ENCODE data around the gene HAT1.

HAT1 gene

GRCh38 chr2:171941316-171941699 lies 19.0 kb downstream of the HAT1 start:
- Mint-ChIP-seq H3K27ac (no peak overlapping the region), H3K9me3 (no peaks in the 10 kb centered on the region)
- no peak for ATAC-seq (ENCODE audit: low read depth)

GRCh38 chr2:171943869-171944268 lies 21.6 kb downstream of the HAT1 start:
- no peak overlapping the region for H3K27ac Mint-ChIP-seq
- ATAC-seq (ENCODE audit: low read depth) (no peak), DNase-seq (ENCODE audit: low spot score in 2 of 2) (no peak)
- no peaks in the 10 kb centered on the region for H3K9me3 Mint-ChIP-seq
- H3K4me1 Mint-ChIP-seq: peaks cover 5% of the 10 kb centered on the region
- no peak overlapping the region for H3K4me3 Mint-ChIP-seq
- H3K36me3 Mint-ChIP-seq: peaks cover 5% of the 10 kb centered on the region
- H3K27me3 Mint-ChIP-seq: no peaks in the 10 kb centered on the region

More at GRCh38 chr2:171941316-171941699, 19.0 kb downstream of the HAT1 start:
- DNase-seq (ENCODE audit: low spot score in 2 of 2): no peak
- Mint-ChIP-seq H3K4me3 (no peak overlapping the region), H3K27me3 (no peaks in the 10 kb centered on the region), H3K4me1 (peaks cover 12% of the 10 kb centered on the region), H3K36me3 (peaks cover 12% of the 10 kb centered on the region)

- Mint-ChIP-seq H3K4me1 (no peaks in the 10 kb centered on the region), H3K27me3 (no peaks in the 10 kb centered on the region), H3K27ac (no peak overlapping the region), H3K4me3 (no peak overlapping the region), H3K9me3 (no peaks in the 10 kb centered on the region), H3K36me3 (peaks cover 18% of the 10 kb centered on the region)
- ATAC-seq (ENCODE audit: low read depth): no peak
- no peak for DNase-seq (ENCODE audit: low spot score in 2 of 2)
Observed at GRCh38 chr2:171952276-171952675, 30.0 kb downstream of the HAT1 start.

GRCh38 chr2:171952748-171953147 lies 30.5 kb downstream of the HAT1 start:
- peaks cover 18% of the 10 kb centered on the region for H3K36me3 Mint-ChIP-seq
- no peaks in the 10 kb centered on the region for H3K27me3 Mint-ChIP-seq
- ATAC-seq (ENCODE audit: low read depth): no peak
- no peak overlapping the region for H3K27ac Mint-ChIP-seq
- H3K4me1 Mint-ChIP-seq: no peaks in the 10 kb centered on the region
- H3K9me3 Mint-ChIP-seq: no peaks in the 10 kb centered on the region
- no peak for DNase-seq (ENCODE audit: low spot score in 2 of 2)
- H3K4me3 Mint-ChIP-seq: no peak overlapping the region

- Mint-ChIP-seq H3K4me1 (peaks cover 5% of the 10 kb centered on the region), H3K4me3 (no peak overlapping the region), H3K27me3 (no peaks in the 10 kb centered on the region), H3K27ac (no peak overlapping the region), H3K36me3 (peaks cover 21% of the 10 kb centered on the region), H3K9me3 (no peaks in the 10 kb centered on the region)
- ATAC-seq (ENCODE audit: low read depth) (no peak), DNase-seq (ENCODE audit: low spot score in 2 of 2) (no peak)
Observed at GRCh38 chr2:171956135-171956825, 34.0 kb downstream of the HAT1 start.

- H3K27me3 Mint-ChIP-seq: no peaks in the 10 kb centered on the region
- no peak overlapping the region for H3K27ac Mint-ChIP-seq
- ATAC-seq (ENCODE audit: low read depth): no peak
- H3K4me1 Mint-ChIP-seq: peaks cover 5% of the 10 kb centered on the region
- H3K4me3 Mint-ChIP-seq: no peak overlapping the region
- H3K9me3 Mint-ChIP-seq: no peaks in the 10 kb centered on the region
- no peak for DNase-seq (ENCODE audit: low spot score in 2 of 2)
- peaks cover 21% of the 10 kb centered on the region for H3K36me3 Mint-ChIP-seq
Observed at GRCh38 chr2:171957061-171957460, 34.8 kb downstream of the HAT1 start.

GRCh38 chr2:171958475-171958874 lies 36.2 kb downstream of the HAT1 start:
- Mint-ChIP-seq H3K27ac (no peak overlapping the region), H3K36me3 (peaks cover 21% of the 10 kb centered on the region), H3K9me3 (no peaks in the 10 kb centered on the region), H3K4me1 (peaks cover 5% of the 10 kb centered on the region), H3K4me3 (no peak overlapping the region), H3K27me3 (no peaks in the 10 kb centered on the region)
- ATAC-seq (ENCODE audit: low read depth) (no peak), DNase-seq (ENCODE audit: low spot score in 2 of 2) (no peak)

- no peak for ATAC-seq (ENCODE audit: low read depth)
- no peak overlapping the region for H3K4me3 Mint-ChIP-seq
- H3K4me1 Mint-ChIP-seq: peaks cover 5% of the 10 kb centered on the region
- no peak for DNase-seq (ENCODE audit: low spot score in 2 of 2)
- no peaks in the 10 kb centered on the region for H3K9me3 Mint-ChIP-seq
- H3K27ac Mint-ChIP-seq: no peak overlapping the region
- peaks cover 16% of the 10 kb centered on the region for H3K36me3 Mint-ChIP-seq
- H3K27me3 Mint-ChIP-seq: no peaks in the 10 kb centered on the region
Observed at GRCh38 chr2:171959998-171960397, 37.7 kb downstream of the HAT1 start.

GRCh38 chr2:171960570-171960969 lies 38.3 kb downstream of the HAT1 start:
- Mint-ChIP-seq H3K9me3 (no peaks in the 10 kb centered on the region), H3K27me3 (no peaks in the 10 kb centered on the region), H3K4me1 (peaks cover 5% of the 10 kb centered on the region), H3K4me3 (no peak overlapping the region), H3K36me3 (peaks cover 14% of the 10 kb centered on the region), H3K27ac (no peak overlapping the region)
- no peak for ATAC-seq (ENCODE audit: low read depth)
- no peak for DNase-seq (ENCODE audit: low spot score in 2 of 2)

GRCh38 chr2:171963198-171963597 lies 40.9 kb downstream of the HAT1 start:
- H3K27me3 Mint-ChIP-seq: no peaks in the 10 kb centered on the region
- no peak overlapping the region for H3K27ac Mint-ChIP-seq
- peaks cover 21% of the 10 kb centered on the region for H3K36me3 Mint-ChIP-seq
- ATAC-seq (ENCODE audit: low read depth) (no peak), DNase-seq (ENCODE audit: low spot score in 2 of 2) (no peak)
- H3K4me1 Mint-ChIP-seq: peaks cover 5% of the 10 kb centered on the region
- H3K9me3 Mint-ChIP-seq: no peaks in the 10 kb centered on the region
- no peak overlapping the region for H3K4me3 Mint-ChIP-seq

- DNase-seq (ENCODE audit: low spot score in 2 of 2) (no peak), ATAC-seq (ENCODE audit: low read depth) (no peak)
- Mint-ChIP-seq H3K27me3 (no peaks in the 10 kb centered on the region), H3K27ac (no peak overlapping the region), H3K4me1 (peaks cover 5% of the 10 kb centered on the region), H3K9me3 (no peaks in the 10 kb centered on the region), H3K36me3 (peaks cover 19% of the 10 kb centered on the region), H3K4me3 (no peak overlapping the region)
Observed at GRCh38 chr2:171964308-171964707, 42.0 kb downstream of the HAT1 start.

GRCh38 chr2:171965238-171965637 lies 43.0 kb downstream of the HAT1 start:
- H3K27me3 Mint-ChIP-seq: no peaks in the 10 kb centered on the region
- DNase-seq (ENCODE audit: low spot score in 2 of 2) (no peak), ATAC-seq (ENCODE audit: low read depth) (no peak)
- no peak overlapping the region for H3K4me3 Mint-ChIP-seq
- H3K27ac Mint-ChIP-seq: no peak overlapping the region
- no peaks in the 10 kb centered on the region for H3K9me3 Mint-ChIP-seq
- no peaks in the 10 kb centered on the region for H3K4me1 Mint-ChIP-seq
- H3K36me3 Mint-ChIP-seq: peaks cover 19% of the 10 kb centered on the region

GRCh38 chr2:171965661-171966060 lies 43.4 kb downstream of the HAT1 start:
- Mint-ChIP-seq H3K4me1 (no peaks in the 10 kb centered on the region), H3K36me3 (peaks cover 19% of the 10 kb centered on the region), H3K9me3 (no peaks in the 10 kb centered on the region), H3K27ac (no peak overlapping the region), H3K27me3 (no peaks in the 10 kb centered on the region), H3K4me3 (no peak overlapping the region)
- no peak for DNase-seq (ENCODE audit: low spot score in 2 of 2)
- no peak for ATAC-seq (ENCODE audit: low read depth)

GRCh38 chr2:171966235-171966634 lies 44.0 kb downstream of the HAT1 start:
- no peaks in the 10 kb centered on the region for H3K4me1 Mint-ChIP-seq
- H3K36me3 Mint-ChIP-seq: peaks cover 20% of the 10 kb centered on the region
- DNase-seq (ENCODE audit: low spot score in 2 of 2): no peak
- no peaks in the 10 kb centered on the region for H3K27me3 Mint-ChIP-seq
- H3K4me3 Mint-ChIP-seq: no peak overlapping the region
- no peak overlapping the region for H3K27ac Mint-ChIP-seq
- ATAC-seq (ENCODE audit: low read depth): no peak
- no peaks in the 10 kb centered on the region for H3K9me3 Mint-ChIP-seq

- DNase-seq (ENCODE audit: low spot score in 2 of 2) (no peak), ATAC-seq (ENCODE audit: low read depth) (no peak)
- Mint-ChIP-seq H3K36me3 (peaks cover 22% of the 10 kb centered on the region), H3K4me1 (no peaks in the 10 kb centered on the region), H3K9me3 (no peaks in the 10 kb centered on the region), H3K27ac (no peak overlapping the region), H3K27me3 (no peaks in the 10 kb centered on the region), H3K4me3 (no peak overlapping the region)
Observed at GRCh38 chr2:171966688-171967087, 44.4 kb downstream of the HAT1 start.

Measured in memory B cell (primary cell).